AG08396 (cell line): ENCODE measurements around the gene ZNF18.

ENCODE experiments used
- DNase-seq: peaks from one replicate; pipeline ENCODE4 v3.0.0; 2012; ENCODE audit warnings: low spot score, mixed read lengths

Gene ZNF18

DNA sequence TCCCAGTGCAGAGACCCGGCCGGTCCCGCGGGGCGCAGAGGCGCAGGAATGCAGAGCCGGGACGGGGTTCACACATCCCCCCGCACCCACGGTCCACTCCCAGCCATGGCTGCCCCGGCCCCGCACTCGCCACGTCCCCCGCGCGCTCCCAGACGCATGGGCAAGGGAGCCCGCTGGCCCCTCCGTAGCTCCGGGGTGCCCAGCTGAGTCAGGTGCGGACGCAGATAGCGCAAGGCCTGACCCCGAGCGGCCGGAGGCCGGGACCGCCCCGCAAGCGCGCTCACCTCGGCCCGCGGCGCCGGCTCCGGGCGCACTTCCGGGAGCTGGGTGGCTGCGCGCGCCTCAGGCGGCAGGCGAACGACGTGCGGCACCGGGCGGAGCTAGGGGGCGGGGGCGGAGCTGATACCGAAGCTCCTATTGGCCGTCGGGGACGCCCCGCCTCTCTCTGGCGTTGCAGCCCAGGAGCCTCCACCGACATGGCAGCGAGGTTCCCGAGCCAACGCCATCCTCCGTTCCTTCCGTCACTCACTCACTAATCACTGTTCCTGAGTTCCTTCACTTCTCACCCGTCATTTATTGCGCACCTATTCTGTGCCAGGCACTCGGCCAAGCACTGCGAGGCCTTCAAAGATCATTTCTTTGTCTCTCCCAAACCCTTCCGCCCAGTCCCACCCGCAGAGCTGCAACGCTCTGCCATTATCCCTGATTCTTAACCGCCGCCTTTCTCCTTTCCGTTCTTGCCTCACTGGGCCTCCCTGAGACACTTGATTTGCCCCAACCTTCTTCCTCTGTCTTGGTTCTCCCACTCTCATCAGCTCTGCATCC, at the start of gene ZNF18:
ZNF18 (minus strand) TSS at position 329 of the 825 bp plus-strand sequence. CDS start 4,646 bp downstream, outside the sequence.
- DNase-seq, result peak; percentile 99

GRCh38 chr17:12046786-12047185, 49.5 kb upstream of the ZNF18 start:
- no peak for DNase-seq

GRCh38 chr17:12043702-12044101, 46.4 kb upstream of the ZNF18 start:
- DNase-seq, result no peak

GRCh38 chr17:12041312-12041711, 44.0 kb upstream of the ZNF18 start:
- peak; percentile 49 for DNase-seq

GRCh38 chr17:12040478-12040877, 43.2 kb upstream of the ZNF18 start:
- DNase-seq, result no peak

- DNase-seq, result no peak
These were observed 40.7 kb upstream of the ZNF18 start for GRCh38 chr17:12037970-12038369.

GRCh38 chr17:12035673-12036072, 38.4 kb upstream of the ZNF18 start:
- no peak for DNase-seq

DNA sequence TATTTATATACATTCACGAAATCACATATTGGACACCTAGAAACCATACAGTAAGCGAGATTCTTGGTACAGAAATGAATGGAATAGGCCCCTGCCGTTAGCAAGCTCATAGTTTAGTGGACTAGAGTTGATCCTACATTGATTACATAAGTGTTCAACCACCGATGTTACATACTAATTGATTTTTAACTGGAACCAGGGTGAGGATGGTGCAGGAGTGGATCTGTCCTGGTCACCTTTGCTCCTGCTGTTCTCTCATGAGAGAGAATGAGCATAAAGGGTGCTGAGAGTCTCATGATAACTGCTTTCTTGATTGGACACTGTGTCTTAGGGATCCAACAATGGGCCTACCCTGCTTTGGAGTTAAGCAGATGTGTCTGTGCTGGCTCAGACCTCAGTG, 37.3 kb upstream of the ZNF18 start:
- DNase-seq, result no peak

DNA sequence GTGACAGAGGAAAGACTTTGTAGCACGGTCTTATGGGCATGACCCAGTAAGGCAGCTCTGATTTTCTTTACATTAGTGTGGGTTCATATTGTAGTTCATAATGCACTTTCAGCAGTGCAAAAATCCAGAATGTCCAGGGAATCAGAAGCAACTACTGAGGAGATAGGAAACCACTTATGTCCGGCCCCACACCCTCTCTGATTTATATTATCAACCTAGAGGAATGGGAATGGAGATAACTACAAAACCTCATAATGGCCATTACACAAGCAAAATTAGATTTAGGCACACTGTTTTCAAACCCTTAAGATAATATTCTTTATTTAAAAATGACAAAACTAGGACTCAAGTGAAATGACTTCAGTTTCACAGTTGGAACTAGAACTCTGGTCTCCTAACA, 31.3 kb upstream of the ZNF18 start:
- no peak for DNase-seq

GRCh38 chr17:12027658-12028057, 30.4 kb upstream of the ZNF18 start:
- DNase-seq, result no peak

- DNase-seq, result peak; percentile 45
These were observed 27.1 kb upstream of the ZNF18 start for GRCh38 chr17:12024327-12024726.

GRCh38 chr17:12022310-12022709, 25.0 kb upstream of the ZNF18 start:
- no peak for DNase-seq

DNA sequence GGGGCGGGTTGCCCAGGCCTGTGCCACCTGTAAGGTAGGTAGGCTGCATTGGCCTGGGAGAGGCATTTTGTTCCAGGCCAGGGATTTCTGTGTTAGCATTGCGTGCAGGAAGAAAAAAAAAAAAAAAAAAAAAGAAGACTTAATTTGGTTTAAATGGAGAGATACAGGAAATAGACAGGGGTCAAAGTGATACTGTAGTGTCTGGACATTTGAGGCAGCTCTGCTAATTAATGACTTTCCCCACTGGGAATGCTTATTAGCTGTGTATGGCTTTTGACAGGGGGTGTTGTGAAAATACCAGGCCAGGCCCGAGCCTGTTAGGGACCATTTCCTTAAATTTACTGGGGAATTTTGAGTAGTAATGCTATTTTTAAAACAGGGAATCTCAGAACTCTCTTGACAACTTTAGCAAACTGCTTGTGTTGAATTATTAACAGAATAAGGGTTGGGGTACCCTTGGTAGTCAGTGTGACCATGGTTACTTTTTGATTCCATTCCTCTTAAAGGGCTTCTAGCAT, 24.4 kb upstream of the ZNF18 start:
- no peak for DNase-seq

DNA sequence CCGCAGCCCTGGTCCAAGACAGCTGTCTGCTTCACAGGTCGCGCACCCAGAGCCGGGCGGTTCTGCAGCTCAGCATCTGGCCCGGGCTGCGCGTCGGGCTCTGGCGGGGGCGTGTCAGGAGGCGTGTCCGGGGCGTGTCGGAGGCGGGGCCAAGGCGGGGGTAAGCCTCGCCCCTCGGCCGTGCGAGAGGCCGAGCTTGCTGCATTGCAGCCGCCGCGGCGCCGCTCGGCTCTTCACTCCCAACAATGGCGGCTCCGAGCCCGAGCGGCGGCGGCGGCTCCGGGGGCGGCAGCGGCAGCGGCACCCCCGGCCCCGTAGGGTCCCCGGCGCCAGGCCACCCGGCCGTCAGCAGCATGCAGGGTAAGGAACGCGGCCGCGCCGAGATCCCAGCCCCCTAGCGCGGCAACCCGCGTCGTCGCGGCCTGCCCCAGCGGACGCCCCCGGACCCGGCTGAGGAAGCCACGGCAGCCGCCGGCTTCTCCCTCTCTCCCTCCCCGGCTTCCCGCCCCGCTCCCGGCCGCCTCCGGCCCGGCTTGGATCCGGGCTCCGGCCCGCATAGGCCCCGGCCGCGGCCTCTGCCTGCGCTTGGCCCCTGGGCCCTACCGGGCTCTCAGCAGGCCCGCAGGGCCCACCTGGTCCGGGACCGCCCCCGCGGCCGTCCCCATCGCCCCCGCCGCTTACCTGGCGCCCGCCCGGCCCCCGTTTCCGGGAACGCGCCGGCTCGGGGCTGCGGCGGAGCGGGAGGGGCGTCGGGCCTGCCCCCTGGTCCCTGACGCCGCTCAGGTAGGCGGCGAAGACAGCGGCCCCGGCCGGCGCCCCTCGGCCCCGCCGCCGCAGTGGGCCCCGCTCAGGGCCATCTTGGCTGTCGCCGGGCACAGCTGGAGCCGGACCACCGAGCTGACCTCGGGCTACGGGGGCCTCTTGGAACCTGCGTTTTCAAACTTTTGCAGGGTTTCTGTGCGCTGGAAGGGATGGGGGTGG, 23.7 kb upstream of the ZNF18 start, which contains the start of gene MAP2K4:
MAP2K4 (plus strand) TSS at position 236 of the 981 bp plus-strand sequence; CDS start at position 246, 10 bp downstream.
- peak; percentile 98 for DNase-seq

DNA sequence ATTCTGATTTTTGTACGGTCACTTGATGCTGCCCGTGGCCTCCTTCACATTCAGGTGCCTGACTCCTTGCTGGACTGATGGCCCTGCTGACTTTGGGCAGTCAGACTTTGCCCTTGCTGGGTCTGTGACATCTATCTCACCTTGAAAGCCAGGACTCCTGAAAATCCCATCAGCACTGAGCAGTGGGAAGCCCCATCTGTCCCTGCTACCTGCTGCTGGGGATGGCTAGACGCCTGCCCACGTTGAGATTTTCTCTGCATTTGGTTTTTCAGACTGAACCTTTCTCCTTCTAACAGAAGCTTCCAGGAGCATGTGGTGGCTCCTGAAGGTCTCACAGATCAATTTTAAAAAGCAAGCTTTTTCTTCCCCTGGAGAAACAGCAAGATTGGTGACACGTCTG, 10.2 kb upstream of the ZNF18 start:
- no peak for DNase-seq

- DNase-seq, result no peak
These were observed 2.4 kb upstream of the ZNF18 start for GRCh38 chr17:11999696-12000095.

DNA sequence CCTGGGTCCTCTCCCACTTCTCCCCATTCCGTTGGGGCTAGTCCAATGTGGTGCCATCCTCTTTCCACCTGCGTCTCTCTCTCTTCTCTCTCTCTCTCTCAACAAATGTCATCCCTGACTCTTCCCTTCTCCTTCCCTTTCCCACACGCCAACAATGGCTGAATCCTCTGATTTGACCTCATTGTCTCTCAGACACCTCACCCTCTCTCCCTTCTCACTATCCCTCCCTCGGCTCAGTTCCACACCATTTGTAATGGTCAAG, 628 bp upstream of the ZNF18 start:
- DNase-seq, result no peak

GRCh38 chr17:11996722-11997146, 541 bp downstream of the ZNF18 start:
- peak; percentile 41 for DNase-seq

GRCh38 chr17:11991461-11991860, 5.8 kb downstream of the ZNF18 start:
- no peak for DNase-seq

DNA sequence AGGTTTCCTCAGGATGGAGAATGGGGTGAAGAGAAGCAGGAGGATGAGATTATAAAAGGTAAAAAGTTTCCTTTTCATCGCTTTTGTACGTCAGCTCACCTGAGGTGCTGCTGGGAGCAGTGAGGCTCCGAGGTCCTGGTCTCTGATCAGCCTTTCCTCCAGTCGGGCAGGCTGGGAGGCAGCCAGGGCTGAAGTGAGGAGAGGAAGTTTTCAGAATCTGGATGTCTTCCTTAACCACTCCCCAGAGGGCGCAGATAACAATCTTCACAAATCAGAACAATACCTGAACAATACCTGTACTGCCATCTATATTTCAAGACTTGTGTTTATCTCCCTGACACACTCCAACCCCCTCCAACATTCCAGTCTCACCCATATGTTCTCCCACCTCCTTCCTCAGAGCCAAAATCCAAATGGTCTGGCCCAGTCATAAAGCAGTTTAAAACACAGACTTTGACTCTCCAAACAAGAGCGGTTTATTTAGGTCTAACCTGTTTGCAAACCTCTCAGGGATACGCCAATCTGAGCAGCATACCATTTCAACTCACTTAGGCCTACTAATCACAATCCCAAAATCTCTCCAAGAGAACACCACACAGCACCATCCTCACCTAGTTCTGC, 6.8 kb downstream of the ZNF18 start:
- DNase-seq, result no peak

DNA sequence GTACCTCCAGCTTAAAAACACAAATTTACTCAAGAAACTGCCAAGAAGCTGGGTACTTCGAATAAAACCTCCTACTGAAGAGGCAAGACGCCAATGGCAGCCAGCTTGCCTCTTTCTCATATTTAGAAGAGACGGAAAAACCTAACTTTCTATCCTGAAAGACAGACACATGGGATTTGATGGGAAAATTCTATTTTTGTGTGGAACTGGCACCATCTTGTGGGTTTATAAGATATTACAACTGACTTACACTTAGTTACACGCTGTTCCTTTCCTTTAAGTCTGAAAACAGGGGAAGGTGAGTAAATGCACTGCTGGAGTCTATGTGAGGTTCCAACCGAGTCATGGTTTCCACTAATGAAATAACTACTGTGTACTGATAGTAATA, 10.3 kb downstream of the ZNF18 start:
- peak; percentile 39 for DNase-seq
